ENCODE results near the gene FAM200B. TPM values are rescaled to one million over a fixed set of nuclear protein-coding genes. Genes with fewer than 3 reads are reported as not detected.

FAM200B gene
- total RNA-seq, 1 donor from 2014 or later, result 29.3 TPM

GRCh38 chr4:15683143-15683495 is 1.5 kb downstream of the FAM200B start:
- H3K4me1 ChIP-seq, result peaks cover 12% of the 10 kb centered on the region
- peak overlapping the region; percentile 74 for H3K4me3 ChIP-seq
- ATAC-seq (no peak), DNase-seq (no peak)
- H3K36me3 ChIP-seq, result peaks cover 19% of the 10 kb centered on the region
- no peak for TF ChIP-seq CTCF (IDR thresholded peaks at IDR 0.05)
- no peaks in the 10 kb centered on the region for H3K9me3 ChIP-seq
- no peaks in the 10 kb centered on the region for H3K27me3 ChIP-seq
- intact Hi-C loops (cut with DNase I), result no loop called here
- H3K27ac ChIP-seq, result no peak overlapping the region

- Histone ChIP-seq H3K27ac (no peak overlapping the region), H3K36me3 (peaks cover 33% of the 10 kb centered on the region), H3K4me1 (peaks cover 12% of the 10 kb centered on the region), H3K9me3 (no peaks in the 10 kb centered on the region), H3K4me3 (no peak overlapping the region), H3K27me3 (no peaks in the 10 kb centered on the region)
- intact Hi-C loops (cut with DNase I), result no loop called here
- no peak for DNase-seq
- no peak for ATAC-seq
- TF ChIP-seq CTCF (IDR thresholded peaks at IDR 0.05), result no peak
Observed at GRCh38 chr4:15684498-15684897, 2.9 kb downstream of the FAM200B start.

- Histone ChIP-seq H3K9me3 (no peaks in the 10 kb centered on the region), H3K4me1 (peaks cover 14% of the 10 kb centered on the region), H3K27me3 (no peaks in the 10 kb centered on the region), H3K4me3 (no peak overlapping the region), H3K36me3 (peaks cover 36% of the 10 kb centered on the region), H3K27ac (no peak overlapping the region)
- ATAC-seq (no peak), DNase-seq (no peak)
- no peak for TF ChIP-seq CTCF (IDR thresholded peaks at IDR 0.05)
- intact Hi-C loops (cut with DNase I), result no loop called here
Observed at GRCh38 chr4:15688051-15688450, 6.4 kb downstream of the FAM200B start.

GRCh38 chr4:15689540-15689939 is 7.9 kb downstream of the FAM200B start:
- H3K9me3 ChIP-seq, result no peaks in the 10 kb centered on the region
- ATAC-seq (peak; percentile 72), DNase-seq (no peak)
- peak overlapping the region; percentile 20 for H3K27ac ChIP-seq
- H3K4me3 ChIP-seq, result no peak overlapping the region
- H3K36me3 ChIP-seq, result peaks cover 36% of the 10 kb centered on the region
- no peak for TF ChIP-seq CTCF (IDR thresholded peaks at IDR 0.05)
- H3K27me3 ChIP-seq, result no peaks in the 10 kb centered on the region
- peaks cover 9% of the 10 kb centered on the region for H3K4me1 ChIP-seq
- intact Hi-C loops (cut with DNase I), result no loop called here

- Histone ChIP-seq H3K27me3 (no peaks in the 10 kb centered on the region), H3K36me3 (peaks cover 36% of the 10 kb centered on the region), H3K27ac (peak overlapping the region; percentile 20), H3K4me1 (peaks cover 9% of the 10 kb centered on the region), H3K4me3 (no peak overlapping the region), H3K9me3 (no peaks in the 10 kb centered on the region)
- no peak for TF ChIP-seq CTCF (IDR thresholded peaks at IDR 0.05)
- intact Hi-C loops (cut with DNase I), result no loop called here
- no peak for DNase-seq
- peak; percentile 66 for ATAC-seq
Observed at GRCh38 chr4:15690020-15690809, 8.6 kb downstream of the FAM200B start.
